ENCODE measurements around the gene GHR. TPM values are rescaled to one million over a fixed set of nuclear protein-coding genes. Genes with fewer than 3 reads are reported as not detected.

Gene GHR
- polyA plus RNA-seq, 1 donor = 10.5 TPM

GRCh38 chr5:42555797-42556196, 132.6 kb downstream of the GHR start:
- DNase-seq = no peak
- Histone ChIP-seq H3K4me1 (ENCODE audit: control insufficient read depth, insufficient read depth, low read length) (no peaks in the 10 kb centered on the region), H3K9me3 (ENCODE audit: control insufficient read depth, low read depth, low read length) (no peaks in the 10 kb centered on the region), H3K4me3 (ENCODE audit: low read length) (no peak overlapping the region), H3K36me3 (ENCODE audit: control insufficient read depth, insufficient read depth, low read length) (no peaks in the 10 kb centered on the region), H3K27me3 (ENCODE audit: control insufficient read depth, insufficient read depth, low read length) (no peaks in the 10 kb centered on the region), H3K27ac (ENCODE audit: low read length) (no peak overlapping the region)
- 82% methylated on average over 4 of the region's 6 CpGs for WGBS (ENCODE audit: insufficient coverage, low lambda C conversion rate)

GRCh38 chr5:42557689-42558088, 134.4 kb downstream of the GHR start:
- Histone ChIP-seq H3K4me1 (ENCODE audit: control insufficient read depth, insufficient read depth, low read length) (no peaks in the 10 kb centered on the region), H3K27me3 (ENCODE audit: control insufficient read depth, insufficient read depth, low read length) (no peaks in the 10 kb centered on the region), H3K4me3 (ENCODE audit: low read length) (no peak overlapping the region), H3K27ac (ENCODE audit: low read length) (no peak overlapping the region), H3K9me3 (ENCODE audit: control insufficient read depth, low read depth, low read length) (no peaks in the 10 kb centered on the region), H3K36me3 (ENCODE audit: control insufficient read depth, insufficient read depth, low read length) (no peaks in the 10 kb centered on the region)
- whole genome bisulfite sequencing (ENCODE audit: insufficient coverage, low lambda C conversion rate) = 33% methylated on average over 1 of the region's 1 CpG
- DNase-seq = no peak

GRCh38 chr5:42561656-42562055, 138.4 kb downstream of the GHR start:
- H3K9me3 ChIP-seq (ENCODE audit: control insufficient read depth, low read depth, low read length) = no peaks in the 10 kb centered on the region
- DNase-seq = no peak
- H3K4me3 ChIP-seq (ENCODE audit: low read length) = no peak overlapping the region
- no peaks in the 10 kb centered on the region for H3K36me3 ChIP-seq (ENCODE audit: control insufficient read depth, insufficient read depth, low read length)
- no peak overlapping the region for H3K27ac ChIP-seq (ENCODE audit: low read length)
- WGBS (ENCODE audit: insufficient coverage, low lambda C conversion rate) = no CpG with 5 or more reads among the region's 1 CpG
- H3K4me1 ChIP-seq (ENCODE audit: control insufficient read depth, insufficient read depth, low read length) = peaks cover 4% of the 10 kb centered on the region
- H3K27me3 ChIP-seq (ENCODE audit: control insufficient read depth, insufficient read depth, low read length) = no peaks in the 10 kb centered on the region

GRCh38 chr5:42564689-42565356, 141.6 kb downstream of the GHR start:
- H3K36me3 ChIP-seq (ENCODE audit: control insufficient read depth, insufficient read depth, low read length) = no peaks in the 10 kb centered on the region
- H3K4me1 ChIP-seq (ENCODE audit: control insufficient read depth, insufficient read depth, low read length) = peaks cover 7% of the 10 kb centered on the region
- no CpG with 5 or more reads among the region's 6 CpGs for WGBS (ENCODE audit: insufficient coverage, low lambda C conversion rate)
- H3K9me3 ChIP-seq (ENCODE audit: control insufficient read depth, low read depth, low read length) = no peaks in the 10 kb centered on the region
- H3K27me3 ChIP-seq (ENCODE audit: control insufficient read depth, insufficient read depth, low read length) = no peaks in the 10 kb centered on the region
- no peak overlapping the region for H3K4me3 ChIP-seq (ENCODE audit: low read length)
- DNase-seq = no peak
- H3K27ac ChIP-seq (ENCODE audit: low read length) = no peak overlapping the region

- no peaks in the 10 kb centered on the region for H3K27me3 ChIP-seq (ENCODE audit: control insufficient read depth, insufficient read depth, low read length)
- no peak overlapping the region for H3K4me3 ChIP-seq (ENCODE audit: low read length)
- H3K9me3 ChIP-seq (ENCODE audit: control insufficient read depth, low read depth, low read length) = no peaks in the 10 kb centered on the region
- 67% methylated on average over 4 of the region's 5 CpGs for WGBS (ENCODE audit: insufficient coverage, low lambda C conversion rate)
- DNase-seq = no peak
- H3K36me3 ChIP-seq (ENCODE audit: control insufficient read depth, insufficient read depth, low read length) = no peaks in the 10 kb centered on the region
- H3K27ac ChIP-seq (ENCODE audit: low read length) = no peak overlapping the region
- H3K4me1 ChIP-seq (ENCODE audit: control insufficient read depth, insufficient read depth, low read length) = peaks cover 7% of the 10 kb centered on the region
These were observed 143.5 kb downstream of the GHR start for GRCh38 chr5:42566652-42567295.

GRCh38 chr5:42569325-42569724, 146.1 kb downstream of the GHR start:
- H3K4me1 ChIP-seq (ENCODE audit: control insufficient read depth, insufficient read depth, low read length) = peaks cover 7% of the 10 kb centered on the region
- H3K27me3 ChIP-seq (ENCODE audit: control insufficient read depth, insufficient read depth, low read length) = no peaks in the 10 kb centered on the region
- no peak overlapping the region for H3K27ac ChIP-seq (ENCODE audit: low read length)
- WGBS (ENCODE audit: insufficient coverage, low lambda C conversion rate) = no CpG with 5 or more reads among the region's 2 CpGs
- no peaks in the 10 kb centered on the region for H3K36me3 ChIP-seq (ENCODE audit: control insufficient read depth, insufficient read depth, low read length)
- H3K9me3 ChIP-seq (ENCODE audit: control insufficient read depth, low read depth, low read length) = no peaks in the 10 kb centered on the region
- H3K4me3 ChIP-seq (ENCODE audit: low read length) = no peak overlapping the region
- DNase-seq = no peak

- no CpG with 5 or more reads among the region's 1 CpG for WGBS (ENCODE audit: insufficient coverage, low lambda C conversion rate)
- H3K9me3 ChIP-seq (ENCODE audit: control insufficient read depth, low read depth, low read length) = no peaks in the 10 kb centered on the region
- H3K27ac ChIP-seq (ENCODE audit: low read length) = no peak overlapping the region
- no peak overlapping the region for H3K4me3 ChIP-seq (ENCODE audit: low read length)
- peaks cover 4% of the 10 kb centered on the region for H3K4me1 ChIP-seq (ENCODE audit: control insufficient read depth, insufficient read depth, low read length)
- no peaks in the 10 kb centered on the region for H3K27me3 ChIP-seq (ENCODE audit: control insufficient read depth, insufficient read depth, low read length)
- no peak for DNase-seq
- no peaks in the 10 kb centered on the region for H3K36me3 ChIP-seq (ENCODE audit: control insufficient read depth, insufficient read depth, low read length)
These were observed 146.8 kb downstream of the GHR start for GRCh38 chr5:42569953-42570548.

- Histone ChIP-seq H3K36me3 (ENCODE audit: control insufficient read depth, insufficient read depth, low read length) (no peaks in the 10 kb centered on the region), H3K4me1 (ENCODE audit: control insufficient read depth, insufficient read depth, low read length) (peaks cover 3% of the 10 kb centered on the region), H3K9me3 (ENCODE audit: control insufficient read depth, low read depth, low read length) (no peaks in the 10 kb centered on the region), H3K4me3 (ENCODE audit: low read length) (no peak overlapping the region), H3K27ac (ENCODE audit: low read length) (no peak overlapping the region), H3K27me3 (ENCODE audit: control insufficient read depth, insufficient read depth, low read length) (no peaks in the 10 kb centered on the region)
- DNase-seq = no peak
- 60% methylated on average over 1 of the region's 8 CpGs for WGBS (ENCODE audit: insufficient coverage, low lambda C conversion rate)
These were observed 148.0 kb downstream of the GHR start for GRCh38 chr5:42570966-42571960.

- Histone ChIP-seq H3K27ac (ENCODE audit: low read length) (no peak overlapping the region), H3K4me3 (ENCODE audit: low read length) (no peak overlapping the region), H3K9me3 (ENCODE audit: control insufficient read depth, low read depth, low read length) (no peaks in the 10 kb centered on the region), H3K4me1 (ENCODE audit: control insufficient read depth, insufficient read depth, low read length) (peaks cover 3% of the 10 kb centered on the region), H3K27me3 (ENCODE audit: control insufficient read depth, insufficient read depth, low read length) (no peaks in the 10 kb centered on the region), H3K36me3 (ENCODE audit: control insufficient read depth, insufficient read depth, low read length) (no peaks in the 10 kb centered on the region)
- no peak for DNase-seq
- WGBS (ENCODE audit: insufficient coverage, low lambda C conversion rate) = no CpG with 5 or more reads among the region's 3 CpGs
These were observed 149.1 kb downstream of the GHR start for GRCh38 chr5:42572313-42572712.

GRCh38 chr5:42573386-42573785, 150.1 kb downstream of the GHR start:
- no peak for DNase-seq
- no peaks in the 10 kb centered on the region for H3K9me3 ChIP-seq (ENCODE audit: control insufficient read depth, low read depth, low read length)
- no peaks in the 10 kb centered on the region for H3K27me3 ChIP-seq (ENCODE audit: control insufficient read depth, insufficient read depth, low read length)
- no CpG with 5 or more reads among the region's 2 CpGs for WGBS (ENCODE audit: insufficient coverage, low lambda C conversion rate)
- no peaks in the 10 kb centered on the region for H3K36me3 ChIP-seq (ENCODE audit: control insufficient read depth, insufficient read depth, low read length)
- no peak overlapping the region for H3K4me3 ChIP-seq (ENCODE audit: low read length)
- H3K27ac ChIP-seq (ENCODE audit: low read length) = no peak overlapping the region
- H3K4me1 ChIP-seq (ENCODE audit: control insufficient read depth, insufficient read depth, low read length) = peaks cover 1% of the 10 kb centered on the region
